DMS153 treated with DMSO at 0.1 percent for 48 hours (cell line): ENCODE data around the gene SPOCK1.
A peak's percentile ranks its signal among the peaks of the same experiment; 100 is the strongest.

Source experiments
- DNase-seq: peaks from one replicate; lab custom pipeline; 2025; ENCODE audit not compliant: unreplicated experiment; lab: John Stamatoyannopoulos, UW

SPOCK1 gene

GRCh38 chr5:137091472-137091871 is 407.7 kb downstream of the SPOCK1 start:
- peak; percentile 2 for DNase-seq

GRCh38 chr5:137090721-137091120 is 408.4 kb downstream of the SPOCK1 start:
- peak; percentile 23 for DNase-seq

DNA sequence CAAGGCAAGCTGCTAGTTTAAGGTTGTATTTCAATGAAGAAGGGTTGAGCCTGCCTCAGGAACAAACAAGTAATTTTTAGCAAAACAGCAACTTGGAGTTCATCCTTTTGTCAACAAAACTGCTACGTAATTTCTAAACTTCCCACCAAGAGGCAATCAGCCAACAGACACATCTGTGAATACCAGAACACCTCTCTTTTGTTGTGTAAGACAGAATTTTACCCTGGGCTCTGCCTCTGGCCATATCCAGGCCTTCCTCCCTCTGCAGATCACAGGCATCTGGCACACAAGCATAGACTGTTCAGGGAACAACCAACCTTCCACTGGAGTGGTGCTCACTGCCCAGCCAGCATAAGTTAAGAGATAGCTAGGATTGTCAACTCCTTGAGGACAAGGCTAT is 409.0 kb downstream of the SPOCK1 start:
- DNase-seq = no peak

DNA sequence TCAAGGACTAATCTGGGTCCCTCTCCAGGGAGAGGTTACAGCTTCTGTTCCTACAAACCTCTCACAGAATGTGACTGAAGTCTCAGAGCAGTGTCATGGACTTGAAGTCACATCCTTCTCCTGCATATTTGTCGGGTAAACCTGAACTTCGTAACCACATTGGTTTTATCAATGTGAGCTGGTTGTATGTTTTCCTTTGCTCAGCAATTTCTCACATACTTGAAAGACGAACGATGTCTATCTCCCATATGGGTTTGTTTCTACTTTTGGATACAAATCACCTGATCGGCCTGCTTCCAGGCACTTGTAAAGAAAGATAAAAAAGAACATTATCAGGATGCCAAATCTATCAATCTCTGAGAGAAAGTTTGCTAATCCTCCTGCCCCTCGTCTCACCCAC is 411.0 kb downstream of the SPOCK1 start:
- DNase-seq = no peak

DNA sequence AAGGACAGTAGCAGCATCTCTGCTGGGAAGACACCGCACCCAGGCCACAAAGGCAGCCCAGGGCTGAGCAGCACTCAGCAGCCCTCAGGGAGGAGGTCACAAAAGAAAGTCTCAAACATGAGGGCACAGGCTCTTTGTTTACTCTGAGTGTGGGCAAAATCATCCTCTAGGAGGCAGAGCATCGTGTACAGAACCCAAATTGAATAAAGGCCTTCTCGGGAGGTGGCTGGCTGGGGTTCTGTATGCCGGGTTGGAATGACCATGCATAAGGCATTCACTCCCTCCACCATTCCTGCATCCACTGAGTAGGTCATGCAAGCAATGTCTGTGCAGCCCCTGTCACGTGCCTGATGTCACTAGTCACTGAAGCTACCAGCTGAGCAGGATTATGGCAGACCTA is 412.8 kb downstream of the SPOCK1 start:
- DNase-seq = no peak

GRCh38 chr5:137085206-137085605 is 413.9 kb downstream of the SPOCK1 start:
- no peak for DNase-seq

- no peak for DNase-seq
Observed at GRCh38 chr5:137084016-137084415, 415.1 kb downstream of the SPOCK1 start.

GRCh38 chr5:137082951-137083350 is 416.2 kb downstream of the SPOCK1 start:
- DNase-seq = no peak

- peak; percentile 12 for DNase-seq
Observed at GRCh38 chr5:137078171-137078665, 420.9 kb downstream of the SPOCK1 start.

DNA sequence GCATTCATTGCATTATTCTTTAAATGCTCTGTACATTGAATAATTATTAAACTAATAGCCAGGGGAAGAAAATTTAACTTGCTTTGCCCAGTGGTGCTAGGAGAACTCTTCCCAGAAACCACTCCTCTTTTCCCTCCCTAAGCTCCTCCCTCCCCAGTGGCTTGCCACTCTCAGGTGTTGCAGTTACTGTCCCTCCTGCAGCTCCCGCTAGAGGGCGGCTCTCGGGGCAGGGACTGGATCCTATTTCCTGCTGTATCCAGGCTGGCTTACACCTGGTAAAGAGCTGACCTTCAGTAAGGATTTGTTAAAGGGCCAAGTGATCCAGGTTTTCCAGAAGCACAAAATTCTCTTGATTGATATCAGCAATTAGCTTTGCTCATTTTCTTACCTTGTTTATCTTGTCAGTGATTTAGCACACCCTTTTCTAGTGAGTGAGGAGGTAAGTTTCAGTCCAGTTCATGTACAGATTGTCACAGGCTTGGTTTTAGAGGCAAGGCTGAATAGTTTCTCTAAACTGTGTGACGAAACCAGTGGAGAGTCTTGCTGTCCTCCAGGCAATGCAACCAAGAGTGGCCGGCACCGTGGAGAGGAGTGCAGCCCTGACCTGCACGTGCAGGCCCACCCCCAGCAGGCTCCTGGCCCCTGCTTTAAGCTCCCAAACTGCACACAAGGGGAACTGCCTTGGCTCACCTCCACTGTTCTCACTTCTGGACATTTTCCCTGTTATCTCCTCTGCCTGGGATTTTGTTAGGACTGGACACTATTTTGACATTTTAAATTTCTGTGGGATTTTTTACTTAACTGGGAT is 423.8 kb downstream of the SPOCK1 start:
- DNase-seq = peak; percentile 13

GRCh38 chr5:137073189-137073588 is 425.9 kb downstream of the SPOCK1 start:
- DNase-seq = no peak

GRCh38 chr5:137072361-137073115 is 426.6 kb downstream of the SPOCK1 start:
- no peak for DNase-seq

GRCh38 chr5:137071931-137072330 is 427.2 kb downstream of the SPOCK1 start:
- no peak for DNase-seq

DNA sequence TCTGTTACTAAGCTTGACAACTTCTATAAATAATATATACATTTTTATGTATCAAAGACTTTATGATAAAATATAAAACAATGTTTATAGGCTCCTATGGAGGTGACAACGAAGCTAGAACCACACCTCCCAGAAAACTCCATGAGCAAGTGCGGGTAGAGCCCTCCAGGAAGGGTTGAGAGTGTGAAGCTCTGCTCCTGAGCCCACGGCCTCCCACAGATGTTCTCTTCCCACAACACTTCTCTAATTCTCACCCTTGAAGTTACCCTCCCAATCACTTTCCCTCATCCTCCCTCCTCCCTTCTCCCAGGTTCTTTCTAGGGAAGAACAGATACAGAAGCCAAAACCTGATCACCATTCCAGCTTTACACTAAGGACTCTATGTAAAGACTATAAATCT is 427.6 kb downstream of the SPOCK1 start:
- no peak for DNase-seq

GRCh38 chr5:137070521-137070920 is 428.6 kb downstream of the SPOCK1 start:
- DNase-seq = no peak

DNA sequence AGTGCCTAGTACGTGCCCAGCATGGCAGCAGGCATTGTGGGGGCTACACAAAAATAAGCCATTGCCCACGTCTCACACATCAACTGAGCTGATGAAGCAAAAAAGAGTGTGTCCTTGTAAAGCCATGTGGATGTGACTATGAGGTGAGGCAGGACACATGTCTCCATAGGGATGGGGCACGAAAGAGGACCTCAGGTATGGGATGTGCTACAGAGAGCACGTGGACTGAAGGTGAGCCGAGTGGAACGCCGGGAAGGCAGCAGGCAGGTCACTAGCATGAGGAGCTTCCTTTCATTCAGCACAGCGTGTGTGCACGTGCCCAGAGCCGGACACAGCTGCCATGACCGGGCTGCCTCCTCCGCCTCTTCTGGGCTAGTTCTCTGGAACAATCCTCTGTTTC is 429.8 kb downstream of the SPOCK1 start:
- DNase-seq = no peak

- DNase-seq = no peak
Observed at GRCh38 chr5:137061382-137061781, 437.7 kb downstream of the SPOCK1 start.

DNA sequence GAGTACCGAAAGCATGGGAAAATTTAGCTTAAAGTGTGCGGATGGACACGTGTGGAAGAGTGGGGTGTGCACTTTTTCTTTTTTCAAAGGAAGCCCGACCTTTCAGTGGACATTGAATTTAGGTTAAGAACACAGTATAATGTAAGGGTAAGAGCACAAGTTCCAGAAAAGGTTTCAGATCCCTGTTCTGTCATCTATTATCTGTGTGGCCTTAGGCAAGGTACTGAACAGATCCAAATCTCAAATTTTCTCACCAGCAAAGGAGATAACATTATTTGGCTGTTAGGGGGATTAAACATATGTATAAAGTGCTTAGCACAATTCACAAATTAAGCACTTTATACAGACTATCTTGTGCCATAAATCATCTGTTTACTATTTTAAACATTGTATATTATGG is 441.0 kb downstream of the SPOCK1 start:
- DNase-seq = no peak

DNA sequence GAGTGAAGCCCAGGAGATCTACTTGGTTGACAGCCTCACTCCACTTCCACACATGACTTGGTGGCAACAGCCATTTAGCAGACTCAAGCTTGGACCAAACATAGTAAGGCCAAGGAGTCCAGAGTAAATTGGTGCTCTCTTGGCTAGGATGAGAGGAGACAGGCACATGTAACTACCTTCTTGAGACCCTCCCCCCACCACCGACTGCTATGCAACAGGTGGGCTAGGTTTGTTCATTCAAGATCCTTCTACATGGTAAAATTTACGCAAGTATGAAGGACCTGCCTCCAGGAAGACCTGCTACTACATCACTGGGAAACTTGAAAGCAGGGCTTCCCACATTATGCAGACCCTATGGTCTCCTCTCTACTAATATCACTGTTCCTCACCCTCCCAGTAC is 442.4 kb downstream of the SPOCK1 start:
- no peak for DNase-seq

GRCh38 chr5:137055271-137055872 is 443.8 kb downstream of the SPOCK1 start:
- no peak for DNase-seq

DNA sequence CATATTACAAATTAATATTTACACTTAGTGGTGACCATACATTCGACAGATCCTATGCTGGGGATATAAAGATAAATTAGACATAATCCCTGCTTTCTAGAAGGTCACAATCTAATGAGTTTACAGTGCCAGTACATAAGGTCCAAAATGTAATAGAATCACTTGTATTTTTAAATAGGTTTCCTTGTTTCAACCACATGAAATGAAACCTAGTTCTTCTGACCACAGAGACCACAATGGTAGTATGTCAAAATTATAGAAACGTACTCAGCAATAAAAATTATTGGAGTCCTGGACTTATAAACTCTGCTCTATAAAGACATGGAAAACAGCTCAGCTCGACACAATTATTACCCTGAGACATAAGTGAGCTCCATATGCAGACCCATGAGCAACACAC is 444.3 kb downstream of the SPOCK1 start:
- DNase-seq = no peak

DNA sequence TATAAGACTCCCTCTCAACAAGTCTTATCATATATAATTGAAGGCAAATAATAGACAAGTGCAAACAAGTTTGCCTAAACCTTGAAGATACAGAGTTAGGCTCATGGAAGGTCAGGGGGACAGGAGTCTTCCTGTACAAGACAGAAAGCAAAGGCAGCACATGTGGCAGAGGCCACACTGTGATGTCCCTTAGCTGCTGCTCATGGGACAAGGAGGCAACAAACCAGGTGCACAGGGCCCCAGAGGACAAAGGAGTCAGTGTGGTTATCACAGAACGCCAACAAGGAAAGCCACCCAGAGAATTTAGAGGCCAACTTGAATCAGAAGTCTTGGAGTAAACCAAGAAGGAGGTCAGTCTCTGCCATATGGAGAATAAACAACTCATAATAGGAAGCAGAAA is 444.8 kb downstream of the SPOCK1 start:
- no peak for DNase-seq
